ACC112 (cell line): ENCODE results near the gene DNAL4.

ENCODE experiments used
- H2AFZ ChIP-seq: fragments of 200-600 bp; sonication (generic); one replicate; pipeline ENCODE4 v1.6.0; 2017; ENCODE audit warnings: antibody characterized with exemption, low read length; ENCODE audit not compliant: unreplicated experiment
- H3K27ac ChIP-seq: fragments of 200-600 bp; sonication (generic); 2 replicates; pipeline ENCODE4 v1.5.1; 2014; ENCODE audit warnings: low read depth, mild to moderate bottlenecking, antibody characterized with exemption, low read length, moderate library complexity
- H3K27me3 ChIP-seq: fragments of 200-600 bp; sonication (generic); 2 replicates; pipeline ENCODE4 v1.6.1; 2014; ENCODE audit warnings: mild to moderate bottlenecking, antibody characterized with exemption, low read length, moderate library complexity, mixed read lengths; ENCODE audit not compliant: insufficient read depth
- H3K36me3 ChIP-seq: fragments of 200-600 bp; sonication (generic); 2 replicates; pipeline ENCODE4 v1.6.1; 2016; ENCODE audit warnings: mild to moderate bottlenecking, antibody characterized with exemption, low read length, moderate library complexity, mixed read lengths; ENCODE audit not compliant: insufficient read depth
- H3K4me1 ChIP-seq: fragments of 200-600 bp; sonication (generic); one replicate; pipeline ENCODE4 v1.6.1; 2016; ENCODE audit warnings: low read length, mixed read lengths; ENCODE audit not compliant: insufficient read depth, unreplicated experiment, control insufficient read depth
- H3K4me3 ChIP-seq: fragments of 200-600 bp; sonication (generic); 2 replicates; pipeline ENCODE4 v1.5.1; 2014; ENCODE audit warnings: mild to moderate bottlenecking, low read depth, low read length
- H3K79me2 ChIP-seq: fragments of 200-600 bp; sonication (generic); one replicate; pipeline ENCODE4 v1.6.0; 2016; ENCODE audit warnings: low read length; ENCODE audit not compliant: control insufficient read depth, unreplicated experiment, insufficient read depth

DNAL4 gene

DNA sequence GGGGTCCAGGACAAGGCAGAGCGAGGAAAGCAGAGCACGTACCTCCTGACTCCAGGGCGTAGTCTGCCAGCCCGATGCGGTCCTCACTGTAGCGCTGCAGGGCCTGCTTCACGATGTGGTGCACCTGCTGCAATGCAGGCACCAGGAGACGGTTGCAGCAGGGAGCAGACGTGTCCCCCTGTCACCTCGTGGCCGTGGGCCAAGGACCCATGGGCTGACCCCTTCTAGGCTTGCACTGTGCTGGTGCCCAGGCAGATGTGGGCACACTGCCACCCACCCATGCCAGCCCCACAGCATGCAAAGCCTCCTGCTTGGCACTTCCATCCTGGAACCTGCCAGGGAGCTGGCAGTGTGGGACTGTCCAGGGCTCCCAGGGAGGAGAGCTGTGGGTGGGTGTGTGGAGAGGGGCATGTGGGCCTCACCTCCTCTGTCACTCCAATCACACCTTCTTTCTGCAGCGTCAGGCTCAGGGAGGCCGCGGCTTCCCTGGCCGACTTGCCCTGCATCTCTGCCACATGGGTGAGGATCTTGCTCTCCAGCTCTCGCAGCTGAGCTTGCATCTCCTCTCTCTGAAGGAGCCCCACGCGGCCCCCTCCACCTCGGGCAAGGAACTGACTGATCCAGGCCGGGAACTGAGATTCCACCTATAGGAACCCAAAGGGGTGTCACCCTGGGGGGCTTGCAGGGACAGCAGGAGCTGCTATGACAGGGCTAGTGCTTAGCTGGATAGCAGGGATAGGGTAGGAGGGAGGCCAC lies 54.5 kb downstream of the DNAL4 start:
- Histone ChIP-seq H3K79me2 (no peaks in the 10 kb centered on the region), H3K27me3 (no peaks in the 10 kb centered on the region), H3K27ac (no peak overlapping the region), H3K4me1 (no peaks in the 10 kb centered on the region), H3K4me3 (no peak overlapping the region), H3K36me3 (no peaks in the 10 kb centered on the region), H2AFZ (no peak overlapping the region)

DNA sequence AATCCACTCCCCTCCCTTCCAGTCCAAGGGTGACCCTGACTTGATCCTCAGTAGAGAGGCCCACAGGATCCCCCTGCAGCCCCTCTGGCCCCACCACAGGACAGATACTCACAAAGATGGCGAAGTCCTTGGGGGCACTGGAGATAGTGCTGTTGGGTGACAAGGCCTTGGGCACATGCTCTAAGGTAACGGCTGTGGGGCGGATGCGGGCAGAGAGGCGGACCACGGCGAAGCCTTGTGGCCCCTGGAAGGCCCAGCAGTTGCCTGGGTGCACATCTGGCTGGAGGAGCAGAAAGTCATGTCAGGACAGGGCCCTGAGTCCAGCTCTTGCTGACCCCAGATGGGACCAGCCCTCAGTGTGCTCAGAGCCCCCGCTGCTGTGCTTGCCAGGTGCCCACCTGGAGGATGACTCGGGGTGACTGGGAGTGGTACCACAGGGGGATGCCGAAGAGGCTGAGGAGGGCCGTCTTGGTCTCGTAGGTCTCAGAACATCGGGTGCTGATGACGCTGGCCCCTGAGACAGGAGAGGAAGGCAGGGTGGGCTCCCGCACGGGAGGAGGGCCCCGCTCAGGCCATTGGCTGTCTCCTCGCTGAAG lies 55.4 kb downstream of the DNAL4 start:
- H3K27ac ChIP-seq, result no peak overlapping the region
- no peaks in the 10 kb centered on the region for H3K36me3 ChIP-seq

GRCh38 chr22:38737302-38738060 lies 56.5 kb downstream of the DNAL4 start:
- Histone ChIP-seq H3K36me3 (no peaks in the 10 kb centered on the region), H3K27ac (no peak overlapping the region), H2AFZ (no peak overlapping the region), H3K4me1 (no peaks in the 10 kb centered on the region), H3K4me3 (no peak overlapping the region), H3K79me2 (no peaks in the 10 kb centered on the region), H3K27me3 (no peaks in the 10 kb centered on the region)

More for the DNA sequence above, 55.4 kb downstream of the DNAL4 start:
- H3K79me2 ChIP-seq, result no peaks in the 10 kb centered on the region
- no peak overlapping the region for H2AFZ ChIP-seq
- no peaks in the 10 kb centered on the region for H3K27me3 ChIP-seq
- H3K4me3 ChIP-seq, result no peak overlapping the region
- H3K4me1 ChIP-seq, result no peaks in the 10 kb centered on the region

DNA sequence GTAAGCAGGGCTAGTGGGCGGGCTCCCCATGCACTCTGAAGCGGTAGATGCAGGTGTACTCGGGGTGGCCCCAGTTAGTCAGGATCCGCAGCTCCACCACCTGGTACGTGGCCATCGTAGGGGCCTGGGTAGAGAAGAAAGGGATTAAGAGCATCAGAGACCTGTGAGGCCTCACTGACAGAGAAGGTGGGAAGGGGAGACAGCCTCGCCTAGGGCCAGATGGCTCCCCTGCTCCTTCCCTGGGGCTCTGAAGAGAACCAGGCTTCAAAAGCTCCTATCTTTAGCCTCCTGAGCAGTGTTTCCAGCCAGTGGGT lies 57.7 kb downstream of the DNAL4 start:
- Histone ChIP-seq H2AFZ (no peak overlapping the region), H3K27ac (no peak overlapping the region), H3K27me3 (no peaks in the 10 kb centered on the region), H3K4me3 (no peak overlapping the region), H3K36me3 (no peaks in the 10 kb centered on the region), H3K4me1 (no peaks in the 10 kb centered on the region), H3K79me2 (no peaks in the 10 kb centered on the region)

GRCh38 chr22:38735465-38736256 lies 58.3 kb downstream of the DNAL4 start:
- H3K27ac ChIP-seq, result no peak overlapping the region

DNA sequence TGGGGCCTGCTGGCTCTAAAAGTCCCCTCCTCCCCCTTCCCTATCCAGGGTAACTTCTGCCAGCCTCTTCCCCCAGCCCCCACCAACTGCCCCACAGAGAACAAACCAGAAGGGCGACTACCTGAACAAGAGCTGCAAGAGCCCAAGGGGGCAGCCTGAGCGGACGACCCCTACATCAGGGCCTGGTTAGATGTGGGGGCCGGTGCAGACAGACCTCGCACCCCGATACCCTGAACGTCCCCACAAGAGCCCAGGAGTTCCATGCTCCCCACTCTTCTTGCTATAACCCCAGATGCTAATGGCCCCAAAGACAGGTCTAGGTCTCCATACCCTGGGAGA lies 58.8 kb downstream of the DNAL4 start:
- Histone ChIP-seq H3K36me3 (no peaks in the 10 kb centered on the region), H3K27me3 (no peaks in the 10 kb centered on the region), H2AFZ (no peak overlapping the region), H3K79me2 (no peaks in the 10 kb centered on the region), H3K4me1 (no peaks in the 10 kb centered on the region), H3K4me3 (no peak overlapping the region), H3K27ac (no peak overlapping the region)

More at GRCh38 chr22:38735465-38736256, 58.3 kb downstream of the DNAL4 start:
- Histone ChIP-seq H3K36me3 (no peaks in the 10 kb centered on the region), H2AFZ (no peak overlapping the region), H3K27me3 (no peaks in the 10 kb centered on the region), H3K4me1 (no peaks in the 10 kb centered on the region), H3K79me2 (no peaks in the 10 kb centered on the region), H3K4me3 (no peak overlapping the region)

DNA sequence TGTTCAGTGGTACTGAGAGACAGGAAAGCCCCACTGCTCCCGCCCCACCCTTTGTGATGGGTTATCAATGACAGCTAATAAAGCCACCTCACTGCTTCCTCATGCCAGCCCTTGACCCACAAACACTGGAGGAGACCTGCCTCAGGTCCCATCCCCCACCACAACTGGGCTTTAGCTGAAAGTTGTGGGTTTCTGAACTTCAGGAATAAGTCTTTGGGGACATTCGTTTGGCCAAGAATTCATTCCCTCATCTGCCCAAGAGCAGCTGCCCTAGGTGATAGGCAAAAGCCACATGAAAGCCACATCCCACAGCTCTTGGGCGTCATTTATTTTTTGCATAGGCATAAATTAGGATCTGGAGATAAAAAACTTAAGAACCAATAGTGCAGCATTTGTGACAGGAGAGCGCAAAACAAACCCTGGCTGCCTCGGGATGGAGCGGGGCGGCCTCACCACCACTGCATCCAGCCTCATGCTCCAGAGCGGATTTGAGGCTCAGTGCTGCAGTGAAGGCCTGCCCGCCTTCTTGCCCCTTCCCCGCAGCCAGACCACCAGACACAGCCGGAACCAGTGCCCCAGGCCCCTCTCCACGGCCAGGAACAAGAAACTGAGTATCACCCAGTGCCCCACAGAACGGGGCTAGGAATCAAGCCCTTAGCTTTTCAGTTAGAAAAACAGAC lies 59.4 kb downstream of the DNAL4 start:
- Histone ChIP-seq H3K27me3 (no peaks in the 10 kb centered on the region), H3K4me3 (no peak overlapping the region), H3K4me1 (no peaks in the 10 kb centered on the region), H3K36me3 (no peaks in the 10 kb centered on the region), H3K27ac (no peak overlapping the region), H3K79me2 (no peaks in the 10 kb centered on the region), H2AFZ (no peak overlapping the region)

- H3K27ac ChIP-seq, result no peak overlapping the region; the same call in 1 of the 2 replicates
- no peaks in the 10 kb centered on the region for H3K4me1 ChIP-seq
- H2AFZ ChIP-seq, result no peak overlapping the region
- no peaks in the 10 kb centered on the region for H3K27me3 ChIP-seq
- H3K36me3 ChIP-seq, result no peaks in the 10 kb centered on the region
- no peak overlapping the region for H3K4me3 ChIP-seq
- H3K79me2 ChIP-seq, result no peaks in the 10 kb centered on the region
These were observed 60.1 kb downstream of the DNAL4 start for GRCh38 chr22:38733724-38734381.

GRCh38 chr22:38733329-38733723 lies 60.6 kb downstream of the DNAL4 start:
- Histone ChIP-seq H3K36me3 (no peaks in the 10 kb centered on the region), H3K27me3 (no peaks in the 10 kb centered on the region), H2AFZ (no peak overlapping the region), H3K79me2 (no peaks in the 10 kb centered on the region), H3K4me3 (no peak overlapping the region), H3K27ac (no peak overlapping the region), H3K4me1 (no peaks in the 10 kb centered on the region)
